Measurements from ENCODE around the gene LGALS9. TPM values are rescaled to one million over a fixed set of nuclear protein-coding genes. Genes with fewer than 3 reads are reported as not detected.
"Not testable (repeated sequence)": the region's sequence is repeated elsewhere in the genome, so short reads cannot be mapped to it uniquely, and the experiment has no call there.

The LGALS9 gene
- total RNA-seq, 1 experiment from 2014 or later: 1.6 TPM

DNA sequence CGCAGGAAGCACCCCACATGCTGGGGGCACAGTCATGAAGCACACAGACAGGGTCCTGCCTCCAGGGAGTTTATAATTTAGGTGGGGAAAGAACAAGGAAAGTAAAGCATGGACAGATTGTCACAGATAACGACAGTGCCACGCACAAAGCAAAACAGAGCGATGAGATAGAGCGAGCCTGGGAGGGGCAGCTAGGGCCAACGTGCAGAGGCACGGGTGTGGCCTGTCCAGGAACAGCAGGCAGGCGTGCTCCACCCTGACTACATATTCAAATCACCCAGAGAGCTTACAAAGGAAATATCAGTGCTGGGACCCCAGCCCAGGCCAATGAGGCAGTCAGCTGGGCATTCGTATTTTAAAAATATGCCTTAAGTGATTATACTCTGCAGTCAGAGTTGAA lies 16.8 kb downstream of the LGALS9 start:
- DNase-seq (ENCODE audit: low read depth, low spot score) (no peak), ATAC-seq (no peak)
- POLR2A ChIA-PET: no interaction called here
- no peak overlapping the region for H3K27ac ChIP-seq (ENCODE audit: low read length)
- no peak overlapping the region for H3K4me3 ChIP-seq (ENCODE audit: low read depth in 2 of 2, low read length in 2 of 2)
- H3K27me3 ChIP-seq (ENCODE audit: control insufficient read depth, insufficient read depth, low read length): no peaks in the 10 kb centered on the region
- BruUV-seq (replicated peaks): no TSS peak
- intact Hi-C loops (cut with micrococcal nuclease; ENCODE audit: unreplicated experiment) (no loop called here), in situ Hi-C loops (cut with HindIII; ENCODE audit: low pct_unique_long_range_greater_than_20kb, low sequenced_read_pairs) (no loop called here)
- no peaks in the 10 kb centered on the region for H3K36me3 ChIP-seq (ENCODE audit: control insufficient read depth, insufficient read depth, low read length)
- CTCF ChIA-PET: interaction anchor here (0.9 to 1.0 kb wide), 2 partner anchors 43 to 46 kb away, joined by 3 read pairs; no protein-coding TSS in a partner anchor
- TF ChIP-seq SIN3A (IDR thresholded peaks at IDR 0.05; ENCODE audit: borderline replicate concordance, insufficient read depth, low read depth, low read length) (no peak), TCF7L2 (IDR thresholded peaks at IDR 0.05; ENCODE audit: low read depth, low read length) (no peak)
- no peaks in the 10 kb centered on the region for H3K9me3 ChIP-seq (ENCODE audit: control insufficient read depth, insufficient read depth, low read depth, low read length)
- no peaks in the 10 kb centered on the region for H3K4me1 ChIP-seq (ENCODE audit: control insufficient read depth, insufficient read depth, low read length)

DNA sequence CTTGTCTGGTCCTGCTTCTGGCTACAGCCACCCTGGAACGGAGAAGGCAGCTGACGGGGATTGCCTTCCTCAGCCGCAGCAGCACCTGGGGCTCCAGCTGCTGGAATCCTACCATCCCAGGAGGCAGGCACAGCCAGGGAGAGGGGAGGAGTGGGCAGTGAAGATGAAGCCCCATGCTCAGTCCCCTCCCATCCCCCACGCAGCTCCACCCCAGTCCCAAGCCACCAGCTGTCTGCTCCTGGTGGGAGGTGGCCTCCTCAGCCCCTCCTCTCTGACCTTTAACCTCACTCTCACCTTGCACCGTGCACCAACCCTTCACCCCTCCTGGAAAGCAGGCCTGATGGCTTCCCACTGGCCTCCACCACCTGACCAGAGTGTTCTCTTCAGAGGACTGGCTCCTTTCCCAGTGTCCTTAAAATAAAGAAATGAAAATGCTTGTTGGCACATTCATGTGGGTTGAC lies 18.2 kb downstream of the LGALS9 start:
- H3K36me3 ChIP-seq (ENCODE audit: control insufficient read depth, insufficient read depth, low read length); H3K4me1 ChIP-seq (ENCODE audit: control insufficient read depth, insufficient read depth, low read length); in situ Hi-C loops (cut with HindIII; ENCODE audit: low pct_unique_long_range_greater_than_20kb, low sequenced_read_pairs); ATAC-seq; BruUV-seq (replicated peaks); H3K9me3 ChIP-seq (ENCODE audit: control insufficient read depth, insufficient read depth, low read depth, low read length); POLR2A ChIA-PET; CTCF ChIA-PET; H3K4me3 ChIP-seq (ENCODE audit: low read depth in 2 of 2, low read length in 2 of 2); DNase-seq (ENCODE audit: low read depth, low spot score); H3K27ac ChIP-seq (ENCODE audit: low read length); intact Hi-C loops (cut with micrococcal nuclease; ENCODE audit: unreplicated experiment); H3K27me3 ChIP-seq (ENCODE audit: control insufficient read depth, insufficient read depth, low read length): not testable (repeated sequence)

DNA sequence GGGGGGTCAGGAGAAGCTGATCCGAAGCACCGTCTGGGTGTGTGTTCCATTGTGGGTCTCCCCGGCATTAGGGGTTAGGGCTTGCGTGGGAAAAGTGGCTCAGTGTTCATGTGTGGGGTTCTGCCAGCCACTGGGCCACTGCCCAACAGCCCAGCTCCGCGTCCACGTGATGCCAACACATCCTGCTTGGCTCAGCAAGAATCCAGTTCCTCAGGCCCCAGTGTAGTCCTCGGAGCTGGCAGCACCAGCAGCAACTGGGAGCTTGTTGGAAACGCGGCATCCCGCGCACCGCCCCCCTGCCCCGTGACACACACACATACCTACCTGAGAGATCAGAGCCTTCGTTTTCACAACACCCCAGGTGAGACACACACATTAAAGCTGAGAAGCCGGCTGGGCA lies 18.9 kb downstream of the LGALS9 start:
- intact Hi-C loops (cut with micrococcal nuclease; ENCODE audit: unreplicated experiment) (loop anchor here (10.0 kb wide), 1 partner anchor 235 kb away; no protein-coding TSS in a partner anchor), in situ Hi-C loops (cut with HindIII; ENCODE audit: low pct_unique_long_range_greater_than_20kb, low sequenced_read_pairs) (no loop called here)
- Histone ChIP-seq H3K9me3 (ENCODE audit: control insufficient read depth, insufficient read depth, low read depth, low read length) (no peaks in the 10 kb centered on the region), H3K27me3 (ENCODE audit: control insufficient read depth, insufficient read depth, low read length) (no peaks in the 10 kb centered on the region), H3K4me1 (ENCODE audit: control insufficient read depth, insufficient read depth, low read length) (no peaks in the 10 kb centered on the region), H3K36me3 (ENCODE audit: control insufficient read depth, insufficient read depth, low read length) (no peaks in the 10 kb centered on the region), H3K4me3 (ENCODE audit: low read depth in 2 of 2, low read length in 2 of 2) (no peak overlapping the region), H3K27ac (ENCODE audit: low read length) (no peak overlapping the region)
- ATAC-seq: no peak
- DNase-seq (ENCODE audit: low read depth, low spot score): no peak
- BruUV-seq (replicated peaks): no TSS peak
- POLR2A ChIA-PET: no interaction called here
- TF ChIP-seq, protein P1, sequence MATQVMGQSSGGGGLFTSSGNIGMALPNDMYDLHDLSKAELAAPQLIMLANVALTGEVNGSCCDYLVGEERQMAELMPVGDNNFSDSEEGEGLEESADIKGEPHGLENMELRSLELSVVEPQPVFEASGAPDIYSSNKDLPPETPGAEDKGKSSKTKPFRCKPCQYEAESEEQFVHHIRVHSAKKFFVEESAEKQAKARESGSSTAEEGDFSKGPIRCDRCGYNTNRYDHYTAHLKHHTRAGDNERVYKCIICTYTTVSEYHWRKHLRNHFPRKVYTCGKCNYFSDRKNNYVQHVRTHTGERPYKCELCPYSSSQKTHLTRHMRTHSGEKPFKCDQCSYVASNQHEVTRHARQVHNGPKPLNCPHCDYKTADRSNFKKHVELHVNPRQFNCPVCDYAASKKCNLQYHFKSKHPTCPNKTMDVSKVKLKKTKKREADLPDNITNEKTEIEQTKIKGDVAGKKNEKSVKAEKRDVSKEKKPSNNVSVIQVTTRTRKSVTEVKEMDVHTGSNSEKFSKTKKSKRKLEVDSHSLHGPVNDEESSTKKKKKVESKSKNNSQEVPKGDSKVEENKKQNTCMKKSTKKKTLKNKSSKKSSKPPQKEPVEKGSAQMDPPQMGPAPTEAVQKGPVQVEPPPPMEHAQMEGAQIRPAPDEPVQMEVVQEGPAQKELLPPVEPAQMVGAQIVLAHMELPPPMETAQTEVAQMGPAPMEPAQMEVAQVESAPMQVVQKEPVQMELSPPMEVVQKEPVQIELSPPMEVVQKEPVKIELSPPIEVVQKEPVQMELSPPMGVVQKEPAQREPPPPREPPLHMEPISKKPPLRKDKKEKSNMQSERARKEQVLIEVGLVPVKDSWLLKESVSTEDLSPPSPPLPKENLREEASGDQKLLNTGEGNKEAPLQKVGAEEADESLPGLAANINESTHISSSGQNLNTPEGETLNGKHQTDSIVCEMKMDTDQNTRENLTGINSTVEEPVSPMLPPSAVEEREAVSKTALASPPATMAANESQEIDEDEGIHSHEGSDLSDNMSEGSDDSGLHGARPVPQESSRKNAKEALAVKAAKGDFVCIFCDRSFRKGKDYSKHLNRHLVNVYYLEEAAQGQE (IDR thresholded peaks at IDR 0.05; ENCODE audit: insufficient read depth in 1 of 2, low read depth in 2 of 2, low read length in 1 of 2): no peak
- TF ChIP-seq TCF7L2 (IDR thresholded peaks at IDR 0.05; ENCODE audit: low read depth, low read length): no peak
- TF ChIP-seq POLR2AphosphoS5 (IDR thresholded peaks at IDR 0.05; ENCODE audit: low read depth, low read length): no peak
- TF ChIP-seq SIN3A (IDR thresholded peaks at IDR 0.05; ENCODE audit: borderline replicate concordance, insufficient read depth, low read depth, low read length): no peak
- TF ChIP-seq, protein P2, sequence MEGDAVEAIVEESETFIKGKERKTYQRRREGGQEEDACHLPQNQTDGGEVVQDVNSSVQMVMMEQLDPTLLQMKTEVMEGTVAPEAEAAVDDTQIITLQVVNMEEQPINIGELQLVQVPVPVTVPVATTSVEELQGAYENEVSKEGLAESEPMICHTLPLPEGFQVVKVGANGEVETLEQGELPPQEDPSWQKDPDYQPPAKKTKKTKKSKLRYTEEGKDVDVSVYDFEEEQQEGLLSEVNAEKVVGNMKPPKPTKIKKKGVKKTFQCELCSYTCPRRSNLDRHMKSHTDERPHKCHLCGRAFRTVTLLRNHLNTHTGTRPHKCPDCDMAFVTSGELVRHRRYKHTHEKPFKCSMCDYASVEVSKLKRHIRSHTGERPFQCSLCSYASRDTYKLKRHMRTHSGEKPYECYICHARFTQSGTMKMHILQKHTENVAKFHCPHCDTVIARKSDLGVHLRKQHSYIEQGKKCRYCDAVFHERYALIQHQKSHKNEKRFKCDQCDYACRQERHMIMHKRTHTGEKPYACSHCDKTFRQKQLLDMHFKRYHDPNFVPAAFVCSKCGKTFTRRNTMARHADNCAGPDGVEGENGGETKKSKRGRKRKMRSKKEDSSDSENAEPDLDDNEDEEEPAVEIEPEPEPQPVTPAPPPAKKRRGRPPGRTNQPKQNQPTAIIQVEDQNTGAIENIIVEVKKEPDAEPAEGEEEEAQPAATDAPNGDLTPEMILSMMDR (IDR thresholded peaks at IDR 0.05): no peak
- CTCF ChIA-PET: interaction anchor here (1.2 kb wide), 1 partner anchor 48 kb away, joined by 3 read pairs; no protein-coding TSS in a partner anchor

Data from Panc1 (cell line).